HepG2 (cell line): ENCODE results near the gene ZSCAN26. TPM values are rescaled to one million over a fixed set of nuclear protein-coding genes. Genes with fewer than 3 reads are reported as not detected.

Experiments used
- CHD2 ChIP-seq: IDR thresholded peaks from 2 replicates; pipeline ENCODE4 v1.6.1; 2011; ENCODE audit warnings: low read depth, low read length, improper control_type of control experiment
- CREB1 ChIP-seq, 2 experiments: fragments of 450-650 bp in 1 of 2; IDR thresholded peaks; 2 replicates each; pipeline ENCODE4 v1.6.1; 2016 to 2017; ENCODE audit warnings: control low read depth in 1 of 2, mild to moderate bottlenecking in 1 of 2, missing compliant biosample characterization in 1 of 2, missing genetic modification characterization in 1 of 2
- GPN1 ChIP-seq: sonication (generic); formaldehyde crosslinking; IDR thresholded peaks from 2 replicates; pipeline ENCODE4 v1.5.1; 2020; ENCODE audit warnings: missing genetic modification reagents, borderline replicate concordance
- KIAA2018 ChIP-seq: sonication (generic); formaldehyde crosslinking; IDR thresholded peaks from 2 replicates; pipeline ENCODE4 v1.5.0; 2020; ENCODE audit warnings: mild to moderate bottlenecking, missing genetic modification reagents, borderline replicate concordance
- MAFF ChIP-seq: IDR thresholded peaks from 2 replicates; pipeline ENCODE4 v1.6.1; 2011; ENCODE audit warnings: low read depth, low read length, improper control_type of control experiment
- MIER2 ChIP-seq: IDR thresholded peaks from 2 replicates; pipeline ENCODE4 v1.6.1; 2016; ENCODE audit warnings: missing biosample characterization, missing genetic modification reagents
- MYC ChIP-seq: sonication (generic); formaldehyde crosslinking; IDR thresholded peaks from 2 replicates; pipeline ENCODE4 v1.9.0; 2021; ENCODE audit warnings: missing genetic modification reagents, borderline replicate concordance
- NFRKB ChIP-seq: fragments of 450-650 bp; IDR thresholded peaks from 2 replicates; pipeline ENCODE4 v1.6.1; 2017
- PPARG ChIP-seq: conservative IDR thresholded peaks from 2 replicates; pipeline ENCODE4 v1.6.1; 2016; ENCODE audit warnings: missing biosample characterization, missing genetic modification reagents
- ZNF33A ChIP-seq: sonication (generic); formaldehyde crosslinking; IDR thresholded peaks from 2 replicates; pipeline ENCODE4 v1.5.1; 2020; ENCODE audit warnings: missing genetic modification reagents, mild to moderate bottlenecking, moderate library complexity, borderline replicate concordance
- ZNF362 ChIP-seq: sonication (generic); formaldehyde crosslinking; IDR thresholded peaks from 2 replicates; pipeline ENCODE4 v1.4.0; 2020; ENCODE audit warnings: missing genetic modification reagents, mild to moderate bottlenecking, borderline replicate concordance
- ZNF503 ChIP-seq: sonication (generic); formaldehyde crosslinking; IDR thresholded peaks from 2 replicates; pipeline ENCODE4 v1.4.0; 2020; ENCODE audit warnings: missing genetic modification reagents
- ZNF558 ChIP-seq: sonication (generic); formaldehyde crosslinking; IDR thresholded peaks from 2 replicates; pipeline ENCODE4 v1.9.0; 2022; ENCODE audit warnings: mild to moderate bottlenecking, missing genetic modification reagents, borderline replicate concordance
- ZNF776 ChIP-seq: sonication (generic); formaldehyde crosslinking; IDR thresholded peaks from 2 replicates; pipeline ENCODE4 v1.4.0; 2020; ENCODE audit warnings: mild to moderate bottlenecking, missing genetic modification reagents
- ZNF792 ChIP-seq: IDR thresholded peaks from 2 replicates; pipeline ENCODE4 v1.6.1; 2016
- polyA plus RNA-seq, 8 experiments: library from polyadenylated mRNA; depleted of rRNA in 3 of 8; stranded (reverse) in 7 of 8; unstranded in 1 of 8; fragments of >200 nt; fragmentation: Illumina TruSeq in 4 of 8; extraction: Trizol in 4 of 8; gene quantifications; 2 replicates each; pipeline versions ENCODE4 v1.2.1 to v1.2.3, GENCODE V29; 2011 to 2016; ENCODE audit warnings: low read depth in 4 of 8, missing spikeins in 1 of 8, mixed read lengths in 1 of 8; ENCODE audit not compliant: insufficient read depth in 1 of 8
- total RNA-seq, 5 experiments: library from RNA; depleted of rRNA; stranded (reverse); fragments of >200 nt; fragmentation: Illumina TruSeq; extraction: Trizol; gene quantifications; 2 replicates each; pipeline ENCODE4 v1.2.3, GENCODE V29; 2016; ENCODE audit warnings: low read depth in 1 of 5

Gene ZSCAN26
- total and polyA plus RNA-seq, 2 of the 13 experiments (the other 11 are each of a cell fraction or from before 2014, with no cell fraction given) = 12.0 to 15.6 TPM

- TF ChIP-seq KIAA2018 (no peak), CHD2 (no peak), ZNF503 (CRISPR knock-in tag) (peak; percentile 23; the same call in 1 of the 2 replicates), PPARG (CRISPR knock-in tag) (peak; percentile 58), MYC (CRISPR knock-in tag) (no peak), ZNF792 (CRISPR knock-in tag) (peak; percentile 83), MIER2 (CRISPR knock-in tag) (peak; percentile 53; the same call in 1 of the 2 replicates), ZNF33A (CRISPR knock-in tag) (peak; percentile 87; the same call in 1 of the 2 replicates), MAFF (no peak), CREB1 (IDR thresholded peaks at IDR 0.05) (no peak), CREB1 (CRISPR knock-in tag; IDR thresholded peaks at IDR 0.05) (peak; percentile 70), GPN1 (CRISPR knock-in tag) (no peak), ZNF776 (CRISPR knock-in tag) (no peak), NFRKB (no peak), ZNF558 (peak; percentile 29; the same call in 1 of the 2 replicates), ZNF362 (CRISPR knock-in tag) (no peak)
These were observed 14.7 kb upstream of the ZSCAN26 start, which contains the start of gene ZKSCAN4 (continued) for GRCh38 chr6:28252009-28252975.
